Hippocampal formation (tissue), 2 donors: ENCODE results near the gene MARCHF2.

Experiments
- DNase-seq, 2 donors: peaks; one replicate each; lab custom pipeline; 2025; lab: John Stamatoyannopoulos, UW

Gene MARCHF2

GRCh38 chr19:8387688-8388611 is 25.2 kb upstream of the MARCHF2 start:
- DNase-seq = no peak

- no peak for DNase-seq
These were observed 24.5 kb upstream of the MARCHF2 start for GRCh38 chr19:8388612-8388958.

- DNase-seq = peak; percentile 99 to 100
These were observed 23.1 kb upstream of the MARCHF2 start, which contains the start of gene RAB11B for GRCh38 chr19:8389891-8390616. Gene RAB11B, plus strand, starts transcription at chr19:8390360. Its CDS starts 57 bp downstream, at chr19:8390417.

- peak; percentile 92 to 97 for DNase-seq
These were observed 22.5 kb upstream of the MARCHF2 start for GRCh38 chr19:8390617-8390981.

- DNase-seq = no peak
These were observed 21.7 kb upstream of the MARCHF2 start for GRCh38 chr19:8391198-8392016.

GRCh38 chr19:8392017-8392591 is 21.0 kb upstream of the MARCHF2 start:
- DNase-seq = peak in 1 of 2 donors; percentile 34

GRCh38 chr19:8393192-8393870 is 19.8 kb upstream of the MARCHF2 start:
- DNase-seq = peak in 1 of 2 donors; percentile 42

- peak; percentile 77 to 84 for DNase-seq
These were observed 19.2 kb upstream of the MARCHF2 start for GRCh38 chr19:8393871-8394250.

GRCh38 chr19:8395621-8396082 is 17.5 kb upstream of the MARCHF2 start:
- no peak for DNase-seq

GRCh38 chr19:8396185-8396562 is 16.9 kb upstream of the MARCHF2 start:
- DNase-seq = no peak

- peak; percentile 38 to 64 for DNase-seq
These were observed 16.4 kb upstream of the MARCHF2 start for GRCh38 chr19:8396563-8397203.

- DNase-seq = no peak
These were observed 15.8 kb upstream of the MARCHF2 start for GRCh38 chr19:8397271-8397670.

GRCh38 chr19:8397746-8398310 is 15.3 kb upstream of the MARCHF2 start:
- no peak for DNase-seq

GRCh38 chr19:8398311-8398771 is 14.8 kb upstream of the MARCHF2 start:
- no peak for DNase-seq

- DNase-seq = no peak
These were observed 13.4 kb upstream of the MARCHF2 start for GRCh38 chr19:8399681-8400188.

GRCh38 chr19:8401981-8402411 is 11.1 kb upstream of the MARCHF2 start:
- DNase-seq = no peak

GRCh38 chr19:8403098-8403819 is 9.8 kb upstream of the MARCHF2 start:
- no peak for DNase-seq

- DNase-seq = no peak
These were observed 9.3 kb upstream of the MARCHF2 start for GRCh38 chr19:8403820-8404109.

- no peak for DNase-seq
These were observed 8.5 kb upstream of the MARCHF2 start for GRCh38 chr19:8404391-8405151.
